ENCODE results near the gene OTULINL. TPM values are rescaled to one million over a fixed set of nuclear protein-coding genes. Genes with fewer than 3 reads are reported as not detected.

OTULINL gene
- total RNA-seq, 1 donor from 2014 or later: 0.73 TPM

DNA sequence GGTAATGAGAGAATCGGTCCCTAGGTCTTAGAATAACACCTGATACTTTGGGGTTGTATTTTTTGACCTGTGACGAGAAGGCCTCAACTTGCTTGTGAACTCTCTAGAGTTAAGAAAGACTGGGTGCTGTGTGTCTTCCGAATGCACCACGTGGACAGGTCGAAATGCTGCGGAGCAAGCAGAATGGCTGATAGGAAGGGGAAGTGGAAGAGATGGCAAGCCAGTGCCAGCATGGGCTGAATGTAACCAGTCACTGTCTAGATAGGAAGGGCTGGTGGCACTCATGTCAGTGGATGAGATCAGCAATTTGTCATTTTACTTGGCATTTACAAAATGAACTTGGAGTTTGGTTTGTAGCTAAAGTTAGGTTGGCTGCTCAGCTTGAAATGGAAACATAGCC lies 5.6 kb downstream of the OTULINL start:
- Mint-ChIP-seq H3K27ac (ENCODE audit: unreplicated experiment) (no peak overlapping the region), H3K27me3 (ENCODE audit: unreplicated experiment) (peaks cover 70% of the 10 kb centered on the region), H3K36me3 (ENCODE audit: unreplicated experiment) (no peaks in the 10 kb centered on the region), H3K4me3 (ENCODE audit: unreplicated experiment) (no peak overlapping the region), H3K9me3 (ENCODE audit: unreplicated experiment) (no peaks in the 10 kb centered on the region), H3K4me1 (ENCODE audit: unreplicated experiment) (peaks cover 8% of the 10 kb centered on the region)
- no peak for DNase-seq (ENCODE audit: extremely low spot score, unreplicated experiment)
- TF ChIP-seq, protein P1, sequence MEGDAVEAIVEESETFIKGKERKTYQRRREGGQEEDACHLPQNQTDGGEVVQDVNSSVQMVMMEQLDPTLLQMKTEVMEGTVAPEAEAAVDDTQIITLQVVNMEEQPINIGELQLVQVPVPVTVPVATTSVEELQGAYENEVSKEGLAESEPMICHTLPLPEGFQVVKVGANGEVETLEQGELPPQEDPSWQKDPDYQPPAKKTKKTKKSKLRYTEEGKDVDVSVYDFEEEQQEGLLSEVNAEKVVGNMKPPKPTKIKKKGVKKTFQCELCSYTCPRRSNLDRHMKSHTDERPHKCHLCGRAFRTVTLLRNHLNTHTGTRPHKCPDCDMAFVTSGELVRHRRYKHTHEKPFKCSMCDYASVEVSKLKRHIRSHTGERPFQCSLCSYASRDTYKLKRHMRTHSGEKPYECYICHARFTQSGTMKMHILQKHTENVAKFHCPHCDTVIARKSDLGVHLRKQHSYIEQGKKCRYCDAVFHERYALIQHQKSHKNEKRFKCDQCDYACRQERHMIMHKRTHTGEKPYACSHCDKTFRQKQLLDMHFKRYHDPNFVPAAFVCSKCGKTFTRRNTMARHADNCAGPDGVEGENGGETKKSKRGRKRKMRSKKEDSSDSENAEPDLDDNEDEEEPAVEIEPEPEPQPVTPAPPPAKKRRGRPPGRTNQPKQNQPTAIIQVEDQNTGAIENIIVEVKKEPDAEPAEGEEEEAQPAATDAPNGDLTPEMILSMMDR (IDR thresholded peaks at IDR 0.05): no peak

DNA sequence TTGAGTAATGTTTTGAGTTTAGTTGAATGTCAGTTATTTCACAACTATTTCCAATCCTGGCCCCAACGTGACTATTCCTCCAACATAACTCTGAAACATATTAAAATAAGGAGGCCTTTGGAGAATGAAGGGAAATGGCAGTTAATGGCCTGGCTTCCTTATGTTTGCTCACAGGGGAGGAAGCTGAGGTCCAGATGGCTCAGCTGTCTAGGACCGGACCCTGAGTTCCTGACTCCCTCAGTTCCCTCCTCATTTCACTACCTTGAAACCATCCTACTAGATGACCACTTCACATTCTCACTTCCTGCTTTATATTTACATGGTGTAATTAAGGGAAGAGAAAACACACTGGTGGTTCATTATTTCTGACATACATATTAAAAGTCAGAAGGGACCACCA lies 6.6 kb downstream of the OTULINL start:
- no peak overlapping the region for H3K4me3 Mint-ChIP-seq (ENCODE audit: unreplicated experiment)
- H3K36me3 Mint-ChIP-seq (ENCODE audit: unreplicated experiment): no peaks in the 10 kb centered on the region
- H3K4me1 Mint-ChIP-seq (ENCODE audit: unreplicated experiment): no peaks in the 10 kb centered on the region

DNA sequence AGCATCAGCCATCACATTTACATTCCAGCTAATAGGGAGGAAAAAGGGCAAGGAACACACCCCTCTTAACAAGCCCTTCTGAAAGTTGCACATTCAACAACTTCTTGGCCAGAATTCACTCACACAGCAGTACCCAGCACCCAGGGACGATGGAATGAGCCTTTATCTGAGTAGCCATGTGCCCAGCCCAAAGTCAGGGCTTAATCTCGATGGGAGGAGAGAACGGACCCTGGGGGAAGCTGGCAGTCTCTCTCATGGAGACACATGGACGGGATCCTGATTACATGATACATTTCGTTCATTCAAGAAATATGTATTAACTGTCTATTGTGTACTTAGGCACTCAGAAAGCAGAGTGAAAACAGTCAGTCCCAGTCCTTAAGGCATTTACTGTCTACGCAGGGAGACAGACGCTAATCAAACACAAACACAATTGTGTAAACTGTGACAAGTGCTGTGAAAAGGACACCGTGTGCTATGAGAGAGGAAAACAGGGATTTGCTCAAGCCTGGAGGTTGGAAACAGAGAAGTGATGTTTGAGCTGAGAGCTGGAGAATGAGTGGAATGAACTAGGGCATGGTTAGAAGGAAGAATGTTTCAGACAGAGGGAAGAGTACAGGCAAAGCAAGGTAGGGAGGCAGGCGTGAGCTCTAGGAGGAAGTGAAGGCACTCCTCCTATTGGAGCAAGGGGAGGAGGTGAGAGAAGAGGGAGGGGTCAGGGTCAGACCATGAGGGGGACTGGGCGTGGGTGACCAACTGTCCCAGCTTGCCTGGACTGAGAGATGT lies 7.4 kb downstream of the OTULINL start:
- DNase-seq (ENCODE audit: extremely low spot score, unreplicated experiment): no peak

More for the DNA sequence above, 6.6 kb downstream of the OTULINL start:
- H3K27ac Mint-ChIP-seq (ENCODE audit: unreplicated experiment): no peak overlapping the region
- peaks cover 67% of the 10 kb centered on the region for H3K27me3 Mint-ChIP-seq (ENCODE audit: unreplicated experiment)
- TF ChIP-seq, protein P1 (IDR thresholded peaks at IDR 0.05): no peak
- DNase-seq (ENCODE audit: extremely low spot score, unreplicated experiment): no peak
- no peaks in the 10 kb centered on the region for H3K9me3 Mint-ChIP-seq (ENCODE audit: unreplicated experiment)

DNA sequence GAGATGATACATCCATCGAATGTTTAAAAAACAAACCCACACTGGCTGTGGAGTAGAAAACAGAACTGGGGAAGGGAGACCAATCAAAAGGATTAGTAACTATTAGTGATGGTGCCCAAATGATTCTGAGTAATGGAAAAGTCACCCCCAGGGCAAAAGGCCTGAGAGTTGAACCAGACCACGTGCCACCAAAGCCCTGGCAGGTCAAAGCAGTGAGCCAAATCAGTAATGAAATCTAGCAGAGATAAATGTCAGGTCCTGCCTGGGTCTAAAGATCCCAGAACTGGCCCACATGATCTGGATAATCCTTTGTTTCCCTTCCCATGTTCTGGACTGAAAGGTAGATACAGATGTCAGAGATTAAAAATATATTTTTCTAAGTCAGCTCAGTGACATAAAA lies 9.4 kb downstream of the OTULINL start:
- H3K4me1 Mint-ChIP-seq (ENCODE audit: unreplicated experiment): no peaks in the 10 kb centered on the region
- no peak overlapping the region for H3K4me3 Mint-ChIP-seq (ENCODE audit: unreplicated experiment)
- H3K9me3 Mint-ChIP-seq (ENCODE audit: unreplicated experiment): no peaks in the 10 kb centered on the region
- TF ChIP-seq, protein P1 (IDR thresholded peaks at IDR 0.05): no peak
- H3K27ac Mint-ChIP-seq (ENCODE audit: unreplicated experiment): no peak overlapping the region
- peaks cover 51% of the 10 kb centered on the region for H3K27me3 Mint-ChIP-seq (ENCODE audit: unreplicated experiment)
- DNase-seq (ENCODE audit: extremely low spot score, unreplicated experiment): no peak
- H3K36me3 Mint-ChIP-seq (ENCODE audit: unreplicated experiment): no peaks in the 10 kb centered on the region

More for the DNA sequence above, 7.4 kb downstream of the OTULINL start:
- Mint-ChIP-seq H3K4me1 (ENCODE audit: unreplicated experiment) (no peaks in the 10 kb centered on the region), H3K27me3 (ENCODE audit: unreplicated experiment) (peaks cover 59% of the 10 kb centered on the region), H3K36me3 (ENCODE audit: unreplicated experiment) (no peaks in the 10 kb centered on the region), H3K4me3 (ENCODE audit: unreplicated experiment) (no peak overlapping the region), H3K9me3 (ENCODE audit: unreplicated experiment) (no peaks in the 10 kb centered on the region), H3K27ac (ENCODE audit: unreplicated experiment) (no peak overlapping the region)
- TF ChIP-seq, protein P1 (IDR thresholded peaks at IDR 0.05): no peak

DNA sequence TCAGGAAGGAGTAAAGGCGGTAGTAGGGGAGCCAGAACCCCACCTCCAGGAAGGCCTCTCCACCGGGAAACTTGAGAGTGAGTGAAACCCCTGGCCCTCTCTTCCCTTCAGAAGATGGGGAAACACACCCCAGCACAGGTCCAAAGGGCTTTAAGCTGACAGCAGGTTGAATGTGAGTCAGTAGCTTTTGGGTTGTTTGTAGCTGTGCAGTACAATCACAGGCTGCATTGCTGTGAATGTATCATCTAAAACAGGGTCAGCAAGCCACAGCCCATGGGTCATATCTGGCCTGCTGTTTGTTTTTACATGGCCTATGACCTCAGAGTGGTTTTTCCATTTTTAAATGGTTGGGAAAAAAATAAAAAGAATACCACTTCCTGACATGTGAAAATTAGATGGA lies 10.0 kb downstream of the OTULINL start:
- Mint-ChIP-seq H3K9me3 (ENCODE audit: unreplicated experiment) (no peaks in the 10 kb centered on the region), H3K27me3 (ENCODE audit: unreplicated experiment) (peaks cover 51% of the 10 kb centered on the region), H3K36me3 (ENCODE audit: unreplicated experiment) (no peaks in the 10 kb centered on the region), H3K4me1 (ENCODE audit: unreplicated experiment) (no peaks in the 10 kb centered on the region), H3K27ac (ENCODE audit: unreplicated experiment) (no peak overlapping the region), H3K4me3 (ENCODE audit: unreplicated experiment) (no peak overlapping the region)
- TF ChIP-seq, protein P1 (IDR thresholded peaks at IDR 0.05): no peak
- no peak for DNase-seq (ENCODE audit: extremely low spot score, unreplicated experiment)
